ENCODE results near the gene ARHGEF3. TPM values are rescaled to one million over a fixed set of nuclear protein-coding genes. Genes with fewer than 3 reads are reported as not detected.

The ARHGEF3 gene
- total RNA-seq, 4 donors from 2014 or later = 9.0 to 14.7 (median 11.7) TPM

GRCh38 chr3:56782906-56783305, 18.8 kb downstream of the ARHGEF3 start:
- peak overlapping the region; percentile 29 to 52 (median 35) for H3K27ac ChIP-seq (replicated peaks in 1 of 4)
- no peak overlapping the region for H3K4me3 ChIP-seq
- TF ChIP-seq POLR2A (IDR thresholded peaks at IDR 0.05; ENCODE audit: low read depth) (no peak), CTCF (IDR thresholded peaks at IDR 0.05) (no peak), POLR2AphosphoS5 (IDR thresholded peaks at IDR 0.05) (no peak), EP300 (IDR thresholded peaks at IDR 0.05) (no peak)
- H3K9me3 ChIP-seq = no peaks in the 10 kb centered on the region
- no peaks in the 10 kb centered on the region for H3K27me3 ChIP-seq
- intact Hi-C loops (cut with DNase I) = no loop called here
- WGBS = 69% methylated on average over 2 of the region's 2 CpGs
- no peak for DNase-seq (ENCODE audit: extremely low spot score)
- peaks cover 36 to 52% (median 42%) of the 10 kb centered on the region in 4 donors for H3K4me1 ChIP-seq
- no peaks in the 10 kb centered on the region for H3K36me3 ChIP-seq

- H3K4me3 ChIP-seq = no peak overlapping the region
- no peaks in the 10 kb centered on the region for H3K9me3 ChIP-seq
- TF ChIP-seq CTCF (IDR thresholded peaks at IDR 0.05) (no peak), EP300 (IDR thresholded peaks at IDR 0.05) (no peak), POLR2AphosphoS5 (IDR thresholded peaks at IDR 0.05) (no peak), POLR2A (IDR thresholded peaks at IDR 0.05; ENCODE audit: low read depth) (no peak)
- no peak for DNase-seq (ENCODE audit: extremely low spot score)
- peaks cover 31 to 51% (median 44%) of the 10 kb centered on the region in 4 donors for H3K4me1 ChIP-seq
- intact Hi-C loops (cut with DNase I) = no loop called here
- WGBS = 94% methylated on average over 4 of the region's 4 CpGs
- H3K27me3 ChIP-seq = no peaks in the 10 kb centered on the region
- no peaks in the 10 kb centered on the region for H3K36me3 ChIP-seq
- H3K27ac ChIP-seq (replicated peaks in 1 of 4) = peak overlapping the region in 2 of 4 donors; percentile 29 to 52
Observed at GRCh38 chr3:56782215-56782614, 19.5 kb downstream of the ARHGEF3 start.

- Histone ChIP-seq H3K36me3 (no peaks in the 10 kb centered on the region), H3K4me1 (peaks cover 28 to 50% (median 43%) of the 10 kb centered on the region in 4 donors), H3K4me3 (no peak overlapping the region), H3K27me3 (no peaks in the 10 kb centered on the region), H3K9me3 (no peaks in the 10 kb centered on the region), H3K27ac (replicated peaks in 1 of 4) (no peak overlapping the region)
- WGBS = 97% methylated on average over 2 of the region's 2 CpGs
- intact Hi-C loops (cut with DNase I) = no loop called here
- DNase-seq (ENCODE audit: extremely low spot score) = no peak
- TF ChIP-seq CTCF (IDR thresholded peaks at IDR 0.05) (no peak), POLR2A (IDR thresholded peaks at IDR 0.05; ENCODE audit: low read depth) (no peak)
Observed at GRCh38 chr3:56781762-56782161, 20.0 kb downstream of the ARHGEF3 start.

DNA sequence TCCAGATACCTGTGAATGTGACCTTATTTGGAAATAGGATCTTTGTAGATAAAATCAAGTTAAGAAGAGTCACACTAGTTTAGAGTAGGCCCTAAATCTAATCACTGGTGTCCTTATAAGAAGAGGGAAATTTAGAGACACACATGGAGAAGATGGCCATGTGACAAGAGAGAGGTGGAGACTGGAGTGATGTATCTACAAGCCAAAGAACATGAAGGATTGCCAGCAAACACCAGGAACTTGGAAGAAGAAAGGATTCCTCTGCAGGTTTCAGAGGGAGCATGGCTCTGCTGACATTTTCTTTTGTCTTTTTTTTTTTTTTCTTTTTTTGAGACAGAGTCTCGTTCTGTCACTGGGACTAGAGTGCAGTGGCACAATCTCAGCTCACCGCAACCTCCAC, 20.8 kb downstream of the ARHGEF3 start:
- H3K4me1 ChIP-seq = peaks cover 36 to 57% (median 48%) of the 10 kb centered on the region in 4 donors
- H3K9me3 ChIP-seq = no peaks in the 10 kb centered on the region
- DNase-seq (ENCODE audit: extremely low spot score) = no peak
- H3K36me3 ChIP-seq = no peaks in the 10 kb centered on the region
- 96% methylated on average over 2 of the region's 2 CpGs for WGBS
- TF ChIP-seq POLR2A (IDR thresholded peaks at IDR 0.05; ENCODE audit: low read depth) (no peak), CTCF (IDR thresholded peaks at IDR 0.05) (no peak), POLR2AphosphoS5 (IDR thresholded peaks at IDR 0.05) (no peak), EP300 (IDR thresholded peaks at IDR 0.05) (no peak)
- intact Hi-C loops (cut with DNase I) = no loop called here
- no peak overlapping the region for H3K27ac ChIP-seq (replicated peaks in 1 of 4)
- no peak overlapping the region for H3K4me3 ChIP-seq
- H3K27me3 ChIP-seq = no peaks in the 10 kb centered on the region

- H3K9me3 ChIP-seq = no peaks in the 10 kb centered on the region
- H3K4me3 ChIP-seq = no peak overlapping the region
- H3K27me3 ChIP-seq = no peaks in the 10 kb centered on the region
- WGBS = 94% methylated on average over 2 of the region's 2 CpGs
- H3K4me1 ChIP-seq = peaks cover 32 to 59% (median 38%) of the 10 kb centered on the region in 4 donors
- intact Hi-C loops (cut with DNase I) = no loop called here
- TF ChIP-seq POLR2AphosphoS5 (IDR thresholded peaks at IDR 0.05) (no peak), EP300 (IDR thresholded peaks at IDR 0.05) (no peak), CTCF (IDR thresholded peaks at IDR 0.05) (no peak), POLR2A (IDR thresholded peaks at IDR 0.05; ENCODE audit: low read depth) (no peak)
- H3K27ac ChIP-seq (replicated peaks in 1 of 4) = no peak overlapping the region
- no peaks in the 10 kb centered on the region for H3K36me3 ChIP-seq
- no peak for DNase-seq (ENCODE audit: extremely low spot score)
Observed at GRCh38 chr3:56778893-56779292, 22.9 kb downstream of the ARHGEF3 start.
